ENCODE measurements around the gene RAB3IL1. TPM values are rescaled to one million over a fixed set of nuclear protein-coding genes. Genes with fewer than 3 reads are reported as not detected.
A peak's percentile ranks its signal among the peaks of the same experiment; 100 is the strongest.

The RAB3IL1 gene
- total and polyA plus RNA-seq, 9 of the 15 experiments (the other 6 are each of a cell fraction or from before 2014, with no cell fraction given): 0.15 to 42.6 (median 15.5) TPM

DNA sequence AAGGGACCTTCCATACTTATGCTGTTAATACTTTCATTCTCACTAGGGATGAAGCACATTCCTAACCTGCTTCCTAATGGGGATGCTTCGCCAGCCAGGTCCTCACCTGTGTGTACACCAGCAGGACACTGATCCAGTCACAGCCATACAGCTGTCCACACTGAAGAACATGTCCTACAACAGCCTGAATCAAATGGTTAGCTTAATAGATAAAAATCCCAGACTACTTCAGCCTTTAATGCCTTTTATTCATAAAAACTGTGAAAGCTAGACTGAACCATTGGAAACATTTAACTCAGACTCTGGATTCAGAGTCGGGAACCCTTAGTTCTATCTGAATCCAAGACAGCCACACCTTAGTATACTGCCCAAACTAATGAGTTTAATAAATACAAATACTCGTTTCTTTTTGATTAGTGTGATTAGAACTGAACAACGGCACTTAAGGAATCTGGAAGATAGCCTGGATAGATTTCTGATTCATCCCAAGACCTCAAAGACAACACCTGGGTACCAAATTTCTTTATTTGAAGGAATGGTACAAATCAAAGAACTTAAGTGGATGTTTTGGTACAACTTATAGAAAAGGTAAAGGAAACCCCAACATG is 46.8 kb upstream of the RAB3IL1 start (continued):
- TF ChIP-seq, protein P1, sequence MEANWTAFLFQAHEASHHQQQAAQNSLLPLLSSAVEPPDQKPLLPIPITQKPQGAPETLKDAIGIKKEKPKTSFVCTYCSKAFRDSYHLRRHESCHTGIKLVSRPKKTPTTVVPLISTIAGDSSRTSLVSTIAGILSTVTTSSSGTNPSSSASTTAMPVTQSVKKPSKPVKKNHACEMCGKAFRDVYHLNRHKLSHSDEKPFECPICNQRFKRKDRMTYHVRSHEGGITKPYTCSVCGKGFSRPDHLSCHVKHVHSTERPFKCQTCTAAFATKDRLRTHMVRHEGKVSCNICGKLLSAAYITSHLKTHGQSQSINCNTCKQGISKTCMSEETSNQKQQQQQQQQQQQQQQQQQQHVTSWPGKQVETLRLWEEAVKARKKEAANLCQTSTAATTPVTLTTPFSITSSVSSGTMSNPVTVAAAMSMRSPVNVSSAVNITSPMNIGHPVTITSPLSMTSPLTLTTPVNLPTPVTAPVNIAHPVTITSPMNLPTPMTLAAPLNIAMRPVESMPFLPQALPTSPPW (CRISPR knock-in tag; IDR thresholded peaks at IDR 0.05): no peak
- TF ChIP-seq ZEB2 (IDR thresholded peaks at IDR 0.05): peak; percentile 94
- no peak for TF ChIP-seq KAT8 (IDR thresholded peaks at IDR 0.05; ENCODE audit: low read depth)
- peak in 1 of 2 experiments; percentile 42; a peak in 1 of 4 replicates for TF ChIP-seq NONO (IDR thresholded peaks at IDR 0.05; ENCODE audit: low read depth in 2 of 2, low read length in 1 of 2)
- peak; percentile 58 for TF ChIP-seq KDM5B (IDR thresholded peaks at IDR 0.05; ENCODE audit: insufficient replicate concordance, low read depth, low read length)
- TF ChIP-seq MTF1 (CRISPR knock-in tag; IDR thresholded peaks at IDR 0.05; ENCODE audit: borderline replicate concordance): no peak
- no peak for TF ChIP-seq NR3C1 (CRISPR knock-in tag; IDR thresholded peaks at IDR 0.05)
- no peak for TF ChIP-seq CSDE1 (IDR thresholded peaks at IDR 0.05)
- TF ChIP-seq, protein P2, sequence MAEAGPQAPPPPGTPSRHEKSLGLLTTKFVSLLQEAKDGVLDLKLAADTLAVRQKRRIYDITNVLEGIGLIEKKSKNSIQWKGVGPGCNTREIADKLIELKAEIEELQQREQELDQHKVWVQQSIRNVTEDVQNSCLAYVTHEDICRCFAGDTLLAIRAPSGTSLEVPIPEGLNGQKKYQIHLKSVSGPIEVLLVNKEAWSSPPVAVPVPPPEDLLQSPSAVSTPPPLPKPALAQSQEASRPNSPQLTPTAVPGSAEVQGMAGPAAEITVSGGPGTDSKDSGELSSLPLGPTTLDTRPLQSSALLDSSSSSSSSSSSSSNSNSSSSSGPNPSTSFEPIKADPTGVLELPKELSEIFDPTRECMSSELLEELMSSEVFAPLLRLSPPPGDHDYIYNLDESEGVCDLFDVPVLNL (CRISPR knock-in tag; IDR thresholded peaks at IDR 0.05; ENCODE audit: low read depth): no peak
- TF ChIP-seq RUNX1 (IDR thresholded peaks at IDR 0.05; ENCODE audit: low read depth): no peak; the same call in 1 of the 2 replicates
- peak; percentile 96 for TF ChIP-seq ZNF655 (CRISPR knock-in tag; IDR thresholded peaks at IDR 0.05)
- TF ChIP-seq KLF13 (tag; IDR thresholded peaks at IDR 0.05; ENCODE audit: borderline replicate concordance, low read depth): no peak
- peak; percentile 96 for TF ChIP-seq RHOXF2B (CRISPR knock-in tag; conservative IDR thresholded peaks at IDR 0.05)
- TF ChIP-seq KDM1A (IDR thresholded peaks at IDR 0.05): no peak
- TF ChIP-seq, protein P3, sequence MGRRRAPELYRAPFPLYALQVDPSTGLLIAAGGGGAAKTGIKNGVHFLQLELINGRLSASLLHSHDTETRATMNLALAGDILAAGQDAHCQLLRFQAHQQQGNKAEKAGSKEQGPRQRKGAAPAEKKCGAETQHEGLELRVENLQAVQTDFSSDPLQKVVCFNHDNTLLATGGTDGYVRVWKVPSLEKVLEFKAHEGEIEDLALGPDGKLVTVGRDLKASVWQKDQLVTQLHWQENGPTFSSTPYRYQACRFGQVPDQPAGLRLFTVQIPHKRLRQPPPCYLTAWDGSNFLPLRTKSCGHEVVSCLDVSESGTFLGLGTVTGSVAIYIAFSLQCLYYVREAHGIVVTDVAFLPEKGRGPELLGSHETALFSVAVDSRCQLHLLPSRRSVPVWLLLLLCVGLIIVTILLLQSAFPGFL (CRISPR knock-in tag; IDR thresholded peaks at IDR 0.05): peak; percentile 47; the same call in 1 of the 2 replicates
- TF ChIP-seq, protein P4, sequence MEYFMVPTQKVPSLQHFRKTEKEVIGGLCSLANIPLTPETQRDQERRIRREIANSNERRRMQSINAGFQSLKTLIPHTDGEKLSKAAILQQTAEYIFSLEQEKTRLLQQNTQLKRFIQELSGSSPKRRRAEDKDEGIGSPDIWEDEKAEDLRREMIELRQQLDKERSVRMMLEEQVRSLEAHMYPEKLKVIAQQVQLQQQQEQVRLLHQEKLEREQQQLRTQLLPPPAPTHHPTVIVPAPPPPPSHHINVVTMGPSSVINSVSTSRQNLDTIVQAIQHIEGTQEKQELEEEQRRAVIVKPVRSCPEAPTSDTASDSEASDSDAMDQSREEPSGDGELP (CRISPR knock-in tag; IDR thresholded peaks at IDR 0.05; ENCODE audit: borderline replicate concordance): peak; percentile 4; the same call in 1 of the 2 replicates
- TF ChIP-seq, protein P5, sequence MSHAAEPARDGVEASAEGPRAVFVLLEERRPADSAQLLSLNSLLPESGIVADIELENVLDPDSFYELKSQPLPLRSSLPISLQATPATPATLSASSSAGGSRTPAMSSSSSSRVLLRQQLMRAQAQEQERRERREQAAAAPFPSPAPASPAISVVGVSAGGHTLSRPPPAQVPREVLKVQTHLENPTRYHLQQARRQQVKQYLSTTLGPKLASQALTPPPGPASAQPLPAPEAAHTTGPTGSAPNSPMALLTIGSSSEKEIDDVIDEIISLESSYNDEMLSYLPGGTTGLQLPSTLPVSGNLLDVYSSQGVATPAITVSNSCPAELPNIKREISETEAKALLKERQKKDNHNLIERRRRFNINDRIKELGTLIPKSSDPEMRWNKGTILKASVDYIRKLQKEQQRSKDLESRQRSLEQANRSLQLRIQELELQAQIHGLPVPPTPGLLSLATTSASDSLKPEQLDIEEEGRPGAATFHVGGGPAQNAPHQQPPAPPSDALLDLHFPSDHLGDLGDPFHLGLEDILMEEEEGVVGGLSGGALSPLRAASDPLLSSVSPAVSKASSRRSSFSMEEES (CRISPR knock-in tag; IDR thresholded peaks at IDR 0.05): peak; percentile 45
- no peak for TF ChIP-seq ZNF175 (CRISPR knock-in tag; IDR thresholded peaks at IDR 0.05; ENCODE audit: low read depth)
- TF ChIP-seq RBM22 (IDR thresholded peaks at IDR 0.05; ENCODE audit: low read depth, low read length, poor library complexity, severe bottlenecking): no peak

All from K562 (cell line).